Spleen (tissue), 11 donors: ENCODE results near the gene OTUD7B. TPM values are rescaled to one million over a fixed set of nuclear protein-coding genes. Genes with fewer than 3 reads are reported as not detected.

Experiments used
- DNase-seq: peaks from one replicate; pipeline ENCODE4 v3.0.0-alpha.2; 2020
- H3K27ac ChIP-seq, 8 donors: fragments of 200-600 bp; sonication (generic) in 7 of 8; 1 replicate in 4 of 8; 2 replicates in 4 of 8; pipeline versions ENCODE4 v1.5.0 to v1.8.0; 2016 to 2021; ENCODE audit warnings: inconsistent platforms in 4 of 8, mild to moderate bottlenecking in 4 of 8, moderate library complexity in 1 of 8
- H3K27me3 ChIP-seq, 7 donors: fragments of 200-600 bp; sonication (generic) in 6 of 7; replicated peaks in 1 of 7; 1 replicate in 4 of 7; 2 replicates in 3 of 7; pipeline versions ENCODE4 v1.5.0 to v1.8.0; 2016 to 2021; ENCODE audit warnings: inconsistent platforms in 3 of 7, mild to moderate bottlenecking in 1 of 7
- H3K36me3 ChIP-seq, 6 donors: fragments of 200-600 bp; sonication (generic) in 5 of 6; 1 replicate in 4 of 6; 2 replicates in 2 of 6; pipeline versions ENCODE4 v1.5.0 to v1.8.0; 2016 to 2021; ENCODE audit warnings: inconsistent platforms in 2 of 6
- H3K4me1 ChIP-seq, 6 donors: fragments of 200-600 bp; sonication (generic) in 5 of 6; 1 replicate in 3 of 6; 2 replicates in 3 of 6; pipeline versions ENCODE4 v1.5.0 to v1.8.0; 2016 to 2021; ENCODE audit warnings: inconsistent platforms in 3 of 6
- H3K4me3 ChIP-seq, 8 donors: fragments of 200-600 bp; sonication (generic) in 7 of 8; 1 replicate in 4 of 8; 2 replicates in 4 of 8; pipeline versions ENCODE4 v1.5.0 to v1.8.0; 2016 to 2021; ENCODE audit warnings: inconsistent platforms in 4 of 8, mild to moderate bottlenecking in 4 of 8, moderate library complexity in 2 of 8
- H3K9me3 ChIP-seq, 8 donors: fragments of 200-600 bp; sonication (generic) in 7 of 8; 1 replicate in 4 of 8; 2 replicates in 4 of 8; pipeline versions ENCODE4 v1.5.0 to v1.8.0; 2016 to 2021; ENCODE audit warnings: inconsistent platforms in 4 of 8
- POLR2A ChIP-seq, 3 donors: fragments of 450-650 bp; IDR thresholded peaks; one replicate each; pipeline ENCODE4 v1.5.1; 2017; ENCODE audit warnings: antibody characterized with exemption in 3 of 3, mild to moderate bottlenecking in 1 of 3
- POLR2AphosphoS5 ChIP-seq, 3 donors: sonication (generic); formaldehyde crosslinking; IDR thresholded peaks; one replicate each; pipeline ENCODE4 v1.5.1; 2017; ENCODE audit warnings: antibody characterized with exemption in 3 of 3
- WGBS, 5 donors: extraction: QIAGEN DNeasy Blood & Tissue Kit in 3 of 5; methylation state at CpG; one replicate each; pipeline versions ENCODE4 v1.1.5 to v1.1.7; 2013 to 2018; 5-methylcytosine and 5-hydroxymethylcytosine counted together
- intact Hi-C: fragments of 100-400 bp; cut with DNase I; formaldehyde crosslinking; loops from one replicate; pipeline ENCODE4 v1.15.0; 2023; ENCODE audit warnings: low total_unique reads
- polyA plus RNA-seq, 3 donors: library from polyadenylated mRNA; stranded (reverse); fragments of 200-250 nt; gene quantifications; one replicate each; pipeline ENCODE4 v1.2.1, GENCODE V29; 2013
- total RNA-seq, 7 donors: library from RNA; depleted of rRNA in 3 of 7; stranded (reverse); fragments of >200 nt in 3 of 7; fragmentation: NEBNext Ultra II Directional in 4 of 7; extraction: Animal tissue kit (Norgen Biotek cat#: 25700) in 4 of 7; gene quantifications; one replicate each; pipeline versions ENCODE4 v1.1.0 to v1.2.1, GENCODE V29; 2016 to 2021
- TF ChIP-seq, protein P1 (sequence below), 11 experiments: fragments of 200-600 bp in 7 of 11; fragments of 450-650 bp in 4 of 11; sonication (generic) in 4 of 11; IDR thresholded peaks in 8 of 11; conservative IDR thresholded peaks in 3 of 11; 1 replicate in 7 of 11; 2 replicates in 4 of 11; pipeline versions ENCODE4 v1.4.0 to v1.8.0; 2016 to 2021; ENCODE audit warnings: antibody characterized with exemption in 11 of 11, inconsistent platforms in 4 of 11, mild to moderate bottlenecking in 1 of 11
- donor health status: healthy with polysubstance abuse.
- donor health status: DM: no; HTN: no; CAD: no; lungs with moderate emphysema.
- donor health status: DM: no; HTN: no; CAD: no.
- donor health status: Bipolar disorder and iron deficiency.
- donor health status: healthy.
- donor health status: DM: no; HTN: no; CAD: no.
- donor health status: DM: yes; HTN: yes; CAD: no.

OTUD7B gene
- total and polyA plus RNA-seq, 10 donors = 0.70 to 20.5 (median 12.1) TPM

DNA sequence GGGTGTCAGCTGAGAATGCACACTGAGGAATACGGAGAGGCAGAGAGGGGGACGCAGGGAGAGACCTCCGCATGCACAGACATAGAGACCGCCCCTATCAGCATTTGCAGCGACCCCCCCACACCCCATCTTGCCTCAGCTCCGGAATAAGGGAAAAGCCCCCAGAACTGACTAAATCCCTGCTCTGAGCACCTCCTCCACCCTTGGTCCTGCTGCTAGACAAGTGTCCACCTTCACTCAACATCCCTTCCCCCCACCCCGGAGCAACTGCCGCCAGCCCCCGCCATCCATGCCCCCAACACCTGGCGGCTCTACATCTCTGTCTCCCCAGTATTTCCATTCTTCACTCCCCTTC, 93.7 kb downstream of the OTUD7B start:
- Histone ChIP-seq H3K27ac (peak overlapping the region in 1 of 8 donors; percentile 12), H3K36me3 (peaks cover 0 to 9% (median under 1%) of the 10 kb centered on the region in 6 donors), H3K4me1 (peaks cover 0 to 30% (median 23%) of the 10 kb centered on the region in 6 donors), H3K27me3 (peaks cover 0 to 26% (median 8%) of the 10 kb centered on the region in 7 donors), H3K9me3 (no peaks in the 10 kb centered on the region), H3K4me3 (peak overlapping the region in 5 of 8 donors; percentile 5 to 75 (median 40))
- DNase-seq = no peak
- no peak for TF ChIP-seq POLR2AphosphoS5 (IDR thresholded peaks at IDR 0.05)
- TF ChIP-seq, protein P1, sequence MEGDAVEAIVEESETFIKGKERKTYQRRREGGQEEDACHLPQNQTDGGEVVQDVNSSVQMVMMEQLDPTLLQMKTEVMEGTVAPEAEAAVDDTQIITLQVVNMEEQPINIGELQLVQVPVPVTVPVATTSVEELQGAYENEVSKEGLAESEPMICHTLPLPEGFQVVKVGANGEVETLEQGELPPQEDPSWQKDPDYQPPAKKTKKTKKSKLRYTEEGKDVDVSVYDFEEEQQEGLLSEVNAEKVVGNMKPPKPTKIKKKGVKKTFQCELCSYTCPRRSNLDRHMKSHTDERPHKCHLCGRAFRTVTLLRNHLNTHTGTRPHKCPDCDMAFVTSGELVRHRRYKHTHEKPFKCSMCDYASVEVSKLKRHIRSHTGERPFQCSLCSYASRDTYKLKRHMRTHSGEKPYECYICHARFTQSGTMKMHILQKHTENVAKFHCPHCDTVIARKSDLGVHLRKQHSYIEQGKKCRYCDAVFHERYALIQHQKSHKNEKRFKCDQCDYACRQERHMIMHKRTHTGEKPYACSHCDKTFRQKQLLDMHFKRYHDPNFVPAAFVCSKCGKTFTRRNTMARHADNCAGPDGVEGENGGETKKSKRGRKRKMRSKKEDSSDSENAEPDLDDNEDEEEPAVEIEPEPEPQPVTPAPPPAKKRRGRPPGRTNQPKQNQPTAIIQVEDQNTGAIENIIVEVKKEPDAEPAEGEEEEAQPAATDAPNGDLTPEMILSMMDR (IDR thresholded peaks at IDR 0.05 in 8 of 11, conservative IDR thresholded peaks at IDR 0.05 in 3 of 11) = no peak
- TF ChIP-seq POLR2A (IDR thresholded peaks at IDR 0.05) = no peak
- intact Hi-C loops = no loop called here
- WGBS, 5 donors = 3 to 10% (median 4%) methylated on average over 10 of the region's 10 CpGs

GRCh38 chr1:149916193-149916897, 94.2 kb downstream of the OTUD7B start:
- intact Hi-C loops = no loop called here
- peaks cover 0 to 26% (median 8%) of the 10 kb centered on the region in 7 donors for H3K27me3 ChIP-seq
- WGBS, 5 donors = 2 to 17% (median 8%) methylated on average over 8 to 9 of the region's 9 CpGs
- peaks cover 0 to 30% (median 23%) of the 10 kb centered on the region in 6 donors for H3K4me1 ChIP-seq
- peak overlapping the region in 2 of 8 donors; percentile 12 to 25 for H3K27ac ChIP-seq
- H3K4me3 ChIP-seq = peak overlapping the region in 3 of 8 donors; percentile 39 to 75 (median 51)
- DNase-seq = no peak
- H3K9me3 ChIP-seq = no peaks in the 10 kb centered on the region
- H3K36me3 ChIP-seq = peaks cover 0 to 3% (median 0%) of the 10 kb centered on the region in 6 donors
- TF ChIP-seq POLR2AphosphoS5 (IDR thresholded peaks at IDR 0.05) (no peak), POLR2A (IDR thresholded peaks at IDR 0.05) (no peak)
- TF ChIP-seq, protein P1 (IDR thresholded peaks at IDR 0.05 in 8 of 11, conservative IDR thresholded peaks at IDR 0.05 in 3 of 11) = no peak

- H3K9me3 ChIP-seq = no peaks in the 10 kb centered on the region
- H3K27ac ChIP-seq = peak overlapping the region in 2 of 8 donors; percentile 12 to 25
- no peak overlapping the region for H3K4me3 ChIP-seq
Measured at GRCh38 chr1:149915429-149916192, 94.9 kb downstream of the OTUD7B start.

More at GRCh38 chr1:149915429-149916192, 94.9 kb downstream of the OTUD7B start:
- intact Hi-C loops = no loop called here
- peaks cover 0 to 30% (median 23%) of the 10 kb centered on the region in 6 donors for H3K4me1 ChIP-seq
- no peaks in the 10 kb centered on the region for H3K36me3 ChIP-seq
- peaks cover 0 to 26% (median 8%) of the 10 kb centered on the region in 7 donors for H3K27me3 ChIP-seq
- TF ChIP-seq, protein P1 (IDR thresholded peaks at IDR 0.05 in 8 of 11, conservative IDR thresholded peaks at IDR 0.05 in 3 of 11) = no peak
- TF ChIP-seq POLR2A (IDR thresholded peaks at IDR 0.05) (no peak), POLR2AphosphoS5 (IDR thresholded peaks at IDR 0.05) (no peak)
- 70 to 78% (median 71%) methylated on average over 11 of the region's 11 CpGs for WGBS, 5 donors
- DNase-seq = no peak
